Measurements from ENCODE around the gene DTWD2. TPM values are rescaled to one million over a fixed set of nuclear protein-coding genes. Genes with fewer than 3 reads are reported as not detected.
A peak's percentile ranks its signal among the peaks of the same experiment; 100 is the strongest.

Gene DTWD2
- total RNA-seq, 1 donor, result 11.6 TPM

- Histone ChIP-seq H3K4me1 (ENCODE audit: insufficient read depth, low read length) (no peaks in the 10 kb centered on the region), H3K4me3 (ENCODE audit: insufficient read depth, low read length) (no peak overlapping the region), H3K36me3 (ENCODE audit: insufficient read depth, low read length) (no peaks in the 10 kb centered on the region), H3K4me2 (ENCODE audit: insufficient read depth, low read length) (no peak overlapping the region), H2AFZ (ENCODE audit: low read length) (no peak overlapping the region), H4K20me1 (ENCODE audit: insufficient read depth, low read length) (no peaks in the 10 kb centered on the region), H3K79me2 (ENCODE audit: insufficient read depth, low read length) (no peaks in the 10 kb centered on the region), H3K27ac (ENCODE audit: low read depth, low read length) (no peak overlapping the region), H3K27me3 (ENCODE audit: insufficient read depth, low read length) (no peaks in the 10 kb centered on the region), H3K9me3 (ENCODE audit: low read depth, low read length) (no peaks in the 10 kb centered on the region)
- no peak for TF ChIP-seq CTCF (IDR thresholded peaks at IDR 0.05; ENCODE audit: extremely low read depth, low read depth, low read length)
- peak; percentile 76 for DNase-seq (ENCODE audit: insufficient read length, low spot score, missing footprints)
Measured at GRCh38 chr5:118963169-118963568, 25.2 kb downstream of the DTWD2 start.

- no peaks in the 10 kb centered on the region for H3K27me3 ChIP-seq (ENCODE audit: insufficient read depth, low read length)
- no peaks in the 10 kb centered on the region for H3K9me3 ChIP-seq (ENCODE audit: low read depth, low read length)
- no peaks in the 10 kb centered on the region for H3K4me1 ChIP-seq (ENCODE audit: insufficient read depth, low read length)
- H3K4me3 ChIP-seq (ENCODE audit: insufficient read depth, low read length), result no peak overlapping the region
- H3K79me2 ChIP-seq (ENCODE audit: insufficient read depth, low read length), result no peaks in the 10 kb centered on the region
- H3K36me3 ChIP-seq (ENCODE audit: insufficient read depth, low read length), result no peaks in the 10 kb centered on the region
- no peaks in the 10 kb centered on the region for H4K20me1 ChIP-seq (ENCODE audit: insufficient read depth, low read length)
- no peak overlapping the region for H2AFZ ChIP-seq (ENCODE audit: low read length)
- H3K4me2 ChIP-seq (ENCODE audit: insufficient read depth, low read length), result no peak overlapping the region
- no peak for DNase-seq (ENCODE audit: insufficient read length, low spot score, missing footprints)
- no peak for TF ChIP-seq CTCF (IDR thresholded peaks at IDR 0.05; ENCODE audit: extremely low read depth, low read depth, low read length)
- no peak overlapping the region for H3K27ac ChIP-seq (ENCODE audit: low read depth, low read length)
Measured at GRCh38 chr5:118960557-118960956, 27.8 kb downstream of the DTWD2 start.

- H3K36me3 ChIP-seq (ENCODE audit: insufficient read depth, low read length), result no peaks in the 10 kb centered on the region
- H3K27ac ChIP-seq (ENCODE audit: low read depth, low read length), result no peak overlapping the region
- no peaks in the 10 kb centered on the region for H3K27me3 ChIP-seq (ENCODE audit: insufficient read depth, low read length)
- H3K4me3 ChIP-seq (ENCODE audit: insufficient read depth, low read length), result no peak overlapping the region
- no peaks in the 10 kb centered on the region for H4K20me1 ChIP-seq (ENCODE audit: insufficient read depth, low read length)
- no peak overlapping the region for H3K4me2 ChIP-seq (ENCODE audit: insufficient read depth, low read length)
- peak; percentile 53 for TF ChIP-seq CTCF (IDR thresholded peaks at IDR 0.05; ENCODE audit: extremely low read depth, low read depth, low read length)
- H3K9me3 ChIP-seq (ENCODE audit: low read depth, low read length), result no peaks in the 10 kb centered on the region
- DNase-seq (ENCODE audit: insufficient read length, low spot score, missing footprints), result peak; percentile 38
- no peaks in the 10 kb centered on the region for H3K4me1 ChIP-seq (ENCODE audit: insufficient read depth, low read length)
- no peaks in the 10 kb centered on the region for H3K79me2 ChIP-seq (ENCODE audit: insufficient read depth, low read length)
- H2AFZ ChIP-seq (ENCODE audit: low read length), result no peak overlapping the region
Measured at GRCh38 chr5:118956727-118957126, 31.6 kb downstream of the DTWD2 start.

GRCh38 chr5:118953652-118954005 lies 34.7 kb downstream of the DTWD2 start:
- Histone ChIP-seq H3K4me3 (ENCODE audit: insufficient read depth, low read length) (no peak overlapping the region), H2AFZ (ENCODE audit: low read length) (no peak overlapping the region), H3K27ac (ENCODE audit: low read depth, low read length) (no peak overlapping the region), H3K4me1 (ENCODE audit: insufficient read depth, low read length) (no peaks in the 10 kb centered on the region), H4K20me1 (ENCODE audit: insufficient read depth, low read length) (no peaks in the 10 kb centered on the region), H3K9me3 (ENCODE audit: low read depth, low read length) (no peaks in the 10 kb centered on the region), H3K4me2 (ENCODE audit: insufficient read depth, low read length) (no peak overlapping the region), H3K27me3 (ENCODE audit: insufficient read depth, low read length) (no peaks in the 10 kb centered on the region), H3K79me2 (ENCODE audit: insufficient read depth, low read length) (no peaks in the 10 kb centered on the region), H3K36me3 (ENCODE audit: insufficient read depth, low read length) (no peaks in the 10 kb centered on the region)
- no peak for TF ChIP-seq CTCF (IDR thresholded peaks at IDR 0.05; ENCODE audit: extremely low read depth, low read depth, low read length)
- DNase-seq (ENCODE audit: insufficient read length, low spot score, missing footprints), result no peak

Measured in osteoblast (primary cell).